SH-SY5Y (cell line): ENCODE results near the gene PPM1H.

ENCODE experiments used
- GATA2 ChIP-seq: IDR thresholded peaks from 2 replicates; pipeline ENCODE4 v1.6.1; 2011; ENCODE audit warnings: mild to moderate bottlenecking, low read depth, low read length
- GATA3 ChIP-seq: IDR thresholded peaks from 2 replicates; pipeline ENCODE4 v1.6.1; 2011; ENCODE audit warnings: low read depth, mild to moderate bottlenecking, low read length, moderate library complexity

PPM1H gene

GRCh38 chr12:62873826-62874448, 61.0 kb downstream of the PPM1H start:
- TF ChIP-seq GATA2 (no peak), GATA3 (no peak)

GRCh38 chr12:62873116-62873825, 61.7 kb downstream of the PPM1H start:
- no peak for TF ChIP-seq GATA3
- no peak for TF ChIP-seq GATA2

GRCh38 chr12:62868820-62869219, 66.1 kb downstream of the PPM1H start:
- TF ChIP-seq GATA2 (no peak), GATA3 (no peak)

- TF ChIP-seq GATA2 (no peak), GATA3 (no peak)
These were observed 68.4 kb downstream of the PPM1H start for GRCh38 chr12:62866451-62867082.

- TF ChIP-seq GATA2 (no peak), GATA3 (no peak)
These were observed 69.0 kb downstream of the PPM1H start for GRCh38 chr12:62865937-62866336.

- no peak for TF ChIP-seq GATA3
- TF ChIP-seq GATA2: no peak
These were observed 69.9 kb downstream of the PPM1H start for GRCh38 chr12:62865065-62865464.

- no peak for TF ChIP-seq GATA3
- no peak for TF ChIP-seq GATA2
These were observed 72.6 kb downstream of the PPM1H start for GRCh38 chr12:62862259-62862881.

GRCh38 chr12:62861586-62861985, 73.4 kb downstream of the PPM1H start:
- no peak for TF ChIP-seq GATA2
- TF ChIP-seq GATA3: no peak

GRCh38 chr12:62860501-62861411, 74.2 kb downstream of the PPM1H start:
- TF ChIP-seq GATA2 (no peak), GATA3 (no peak)

- TF ChIP-seq GATA2 (no peak), GATA3 (no peak)
These were observed 74.9 kb downstream of the PPM1H start for GRCh38 chr12:62860020-62860419.

- no peak for TF ChIP-seq GATA3
- TF ChIP-seq GATA2: no peak
These were observed 75.6 kb downstream of the PPM1H start for GRCh38 chr12:62859321-62859737.

GRCh38 chr12:62856454-62856853, 78.5 kb downstream of the PPM1H start:
- TF ChIP-seq GATA2: no peak

GRCh38 chr12:62854024-62854423, 80.9 kb downstream of the PPM1H start:
- TF ChIP-seq GATA2: no peak
- TF ChIP-seq GATA3: no peak

- TF ChIP-seq GATA2: no peak
- TF ChIP-seq GATA3: no peak
These were observed 85.6 kb downstream of the PPM1H start for GRCh38 chr12:62849398-62849797.
